Midbrain (tissue), 1 donor: ENCODE data around the gene TMEM53.

Experiments
- DNase-seq: peaks from one replicate; lab custom pipeline; 2025; lab: John Stamatoyannopoulos, UW

Gene TMEM53

GRCh38 chr1:44647896-44648295, 26.4 kb downstream of the TMEM53 start:
- no peak for DNase-seq

GRCh38 chr1:44646261-44647110, 27.8 kb downstream of the TMEM53 start:
- DNase-seq = no peak

GRCh38 chr1:44645476-44646244, 28.6 kb downstream of the TMEM53 start:
- DNase-seq = peak; percentile 93

GRCh38 chr1:44644806-44645205, 29.5 kb downstream of the TMEM53 start:
- DNase-seq = no peak

- DNase-seq = no peak
These were observed 30.5 kb downstream of the TMEM53 start for GRCh38 chr1:44643721-44644334.

GRCh38 chr1:44642925-44643324, 31.4 kb downstream of the TMEM53 start:
- DNase-seq = no peak

- DNase-seq = no peak
These were observed 32.0 kb downstream of the TMEM53 start for GRCh38 chr1:44642255-44642654.

GRCh38 chr1:44641126-44642102, 32.9 kb downstream of the TMEM53 start:
- no peak for DNase-seq

- DNase-seq = no peak
These were observed 34.0 kb downstream of the TMEM53 start for GRCh38 chr1:44640200-44640853.

GRCh38 chr1:44637702-44638411, 36.4 kb downstream of the TMEM53 start:
- DNase-seq = no peak

- DNase-seq = no peak
These were observed 37.3 kb downstream of the TMEM53 start for GRCh38 chr1:44636688-44637598.

GRCh38 chr1:44636083-44636687, 38.1 kb downstream of the TMEM53 start:
- no peak for DNase-seq

GRCh38 chr1:44635439-44635838, 38.8 kb downstream of the TMEM53 start:
- no peak for DNase-seq

- no peak for DNase-seq
These were observed 39.6 kb downstream of the TMEM53 start for GRCh38 chr1:44634606-44635189.

GRCh38 chr1:44632598-44632997, 41.7 kb downstream of the TMEM53 start:
- DNase-seq = no peak

GRCh38 chr1:44631647-44632539, 42.4 kb downstream of the TMEM53 start:
- DNase-seq = peak; percentile 76

- no peak for DNase-seq
These were observed 43.0 kb downstream of the TMEM53 start for GRCh38 chr1:44631333-44631646.

GRCh38 chr1:44630116-44630515, 44.2 kb downstream of the TMEM53 start:
- no peak for DNase-seq
